GM18870 (cell line): ENCODE measurements around the gene HOXD10.

Source experiments
- ATAC-seq: cut with Tn5 transposase; IDR thresholded peaks from one replicate; pipeline ENCODE4 v1.9.1; 2021; ENCODE audit warnings: moderate library complexity; ENCODE audit not compliant: unreplicated experiment

HOXD10 gene

GRCh38 chr2:176095421-176095820 lies 21.2 kb upstream of the HOXD10 start:
- ATAC-seq = no peak

GRCh38 chr2:176096243-176096985 lies 20.2 kb upstream of the HOXD10 start:
- no peak for ATAC-seq

GRCh38 chr2:176096986-176097819 lies 19.4 kb upstream of the HOXD10 start:
- no peak for ATAC-seq

GRCh38 chr2:176097820-176098365 lies 18.7 kb upstream of the HOXD10 start:
- ATAC-seq = no peak

- no peak for ATAC-seq
These were observed 18.0 kb upstream of the HOXD10 start for GRCh38 chr2:176098366-176099158.

GRCh38 chr2:176099159-176099727 lies 17.3 kb upstream of the HOXD10 start:
- no peak for ATAC-seq

GRCh38 chr2:176099728-176100546 lies 16.6 kb upstream of the HOXD10 start, which contains the start of gene HOXD12:
TSS of gene HOXD12 (plus strand) at chr2:176099795. CDS start at chr2:176099802, 7 bp downstream.
- ATAC-seq = no peak

GRCh38 chr2:176100547-176101140 lies 15.9 kb upstream of the HOXD10 start:
- ATAC-seq = no peak

GRCh38 chr2:176101216-176101830 lies 15.3 kb upstream of the HOXD10 start:
- ATAC-seq = no peak

GRCh38 chr2:176101842-176102241 lies 14.7 kb upstream of the HOXD10 start:
- no peak for ATAC-seq

GRCh38 chr2:176102309-176102866 lies 14.2 kb upstream of the HOXD10 start:
- no peak for ATAC-seq

- no peak for ATAC-seq
These were observed 13.4 kb upstream of the HOXD10 start for GRCh38 chr2:176103194-176103593.

- ATAC-seq = no peak
These were observed 12.7 kb upstream of the HOXD10 start for GRCh38 chr2:176103742-176104315.

GRCh38 chr2:176104316-176105077 lies 12.1 kb upstream of the HOXD10 start:
- no peak for ATAC-seq

GRCh38 chr2:176105078-176105729 lies 11.4 kb upstream of the HOXD10 start:
- ATAC-seq = no peak

- no peak for ATAC-seq
These were observed 10.6 kb upstream of the HOXD10 start for GRCh38 chr2:176105730-176106580.
